Mesenteric fat pad (tissue), 1 donor: ENCODE results near the gene STAG2. TPM values are rescaled to one million over a fixed set of nuclear protein-coding genes. Genes with fewer than 3 reads are reported as not detected.

ENCODE experiments used
- total RNA-seq: library from RNA; stranded (reverse); fragmentation: NEBNext Ultra II Directional; extraction: Animal tissue kit (Norgen Biotek cat#: 25700); gene quantifications from one replicate; pipeline ENCODE4 v1.2.1, GENCODE V29; 2021
- donor health status: DM: yes; HTN: yes; CAD: no.

The STAG2 gene
- total RNA-seq, 1 donor from 2014 or later = 52.0 TPM

Other genes starting within 250 kb of the STAG2 start
- 53.8 TPM for gene THOC2, start 228.7 kb upstream of the STAG2 start, total RNA-seq
- 45.2 TPM for gene XIAP, start 101.7 kb upstream of the STAG2 start, total RNA-seq